Ramos (cell line): ENCODE results near the gene SGCG.

Experiments
- in situ Hi-C: fragments of 300-500 bp; cut with MboI; formaldehyde crosslinking; loops from one replicate; pipeline ENCODE4 v1.14.3; 2022; ENCODE audit warnings: low sequenced_read_pairs; ENCODE audit not compliant: unreplicated experiment

The SGCG gene

DNA sequence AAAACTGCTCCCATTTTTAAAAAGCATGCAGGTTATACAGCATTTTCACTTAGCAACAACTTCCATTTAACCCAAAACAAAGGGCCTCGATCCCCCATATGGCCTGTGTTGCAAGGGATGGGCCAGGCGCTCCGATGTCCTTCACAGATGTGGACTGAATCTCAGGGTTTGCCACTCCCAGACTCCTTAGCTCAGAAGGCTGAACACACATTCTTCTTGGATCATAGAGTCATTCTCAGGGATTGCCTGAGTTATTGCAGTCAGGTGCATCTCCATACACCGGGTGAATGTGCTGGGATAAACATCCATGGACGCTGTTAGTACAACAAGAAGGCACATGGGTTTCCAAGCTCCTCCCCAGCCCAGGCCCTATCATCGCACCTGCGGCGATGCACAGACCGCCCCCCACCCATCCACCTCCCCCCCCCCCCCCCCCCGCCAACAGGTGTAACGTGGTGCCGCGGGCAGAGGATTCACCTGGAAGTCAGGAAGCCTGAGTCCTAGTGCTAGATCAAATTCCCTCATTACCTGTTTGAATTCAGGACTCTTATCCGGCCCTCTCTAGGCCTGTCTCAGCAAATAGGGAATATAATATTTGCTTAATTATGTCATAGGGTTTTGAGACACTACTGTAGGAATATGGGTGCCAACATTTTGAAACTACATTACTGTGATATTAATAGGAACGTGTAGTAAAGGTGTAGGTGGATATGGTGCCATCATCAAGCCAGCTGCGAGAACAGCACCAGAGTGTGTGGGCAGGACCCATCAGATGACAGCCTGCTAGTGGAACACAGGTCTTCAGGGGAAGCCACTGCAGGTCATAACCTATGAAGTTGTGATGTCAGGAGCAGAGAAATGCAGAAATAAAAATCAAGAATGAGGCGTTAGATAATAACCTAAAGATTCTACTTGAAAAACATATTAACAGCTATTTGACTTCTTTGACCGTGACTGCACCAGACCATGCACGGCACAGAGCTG is 141.9 kb downstream of the SGCG start:
- in situ Hi-C loops: no loop called here

DNA sequence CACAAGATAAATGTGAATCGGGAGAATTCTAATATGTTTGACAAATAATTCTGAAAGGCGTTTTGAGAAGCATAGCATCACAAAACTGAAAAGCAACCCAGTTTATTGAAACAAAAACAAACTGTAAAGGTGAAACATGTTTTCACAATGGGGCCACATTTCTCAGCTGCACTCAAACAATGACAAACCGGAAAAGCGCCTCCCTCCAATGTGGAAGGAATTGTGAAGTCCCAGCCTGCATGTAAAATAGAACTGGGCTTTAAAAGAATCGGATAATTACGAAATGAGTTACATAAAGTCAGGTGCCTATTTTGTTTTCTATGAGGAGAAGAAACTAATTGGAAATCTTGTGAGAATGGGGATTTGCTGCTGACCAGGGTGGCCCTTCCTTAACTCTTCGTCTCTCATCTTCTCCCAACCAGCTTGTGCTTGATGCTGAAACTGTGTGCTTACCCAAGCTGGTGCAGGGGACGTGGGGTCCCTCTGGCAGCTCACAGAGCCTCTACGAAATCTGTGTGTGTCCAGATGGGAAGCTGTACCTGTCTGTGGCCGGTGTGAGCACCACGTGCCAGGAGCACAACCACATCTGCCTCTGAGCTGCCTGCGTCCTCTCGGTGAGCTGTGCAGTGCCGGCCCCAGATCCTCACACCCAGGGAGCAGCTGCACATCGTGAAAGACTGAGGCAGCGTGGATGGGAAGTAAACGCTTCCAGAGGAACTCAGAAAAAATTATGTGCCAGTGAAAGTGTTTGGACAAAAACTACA is 143.3 kb downstream of the SGCG start:
- in situ Hi-C loops: no loop called here

DNA sequence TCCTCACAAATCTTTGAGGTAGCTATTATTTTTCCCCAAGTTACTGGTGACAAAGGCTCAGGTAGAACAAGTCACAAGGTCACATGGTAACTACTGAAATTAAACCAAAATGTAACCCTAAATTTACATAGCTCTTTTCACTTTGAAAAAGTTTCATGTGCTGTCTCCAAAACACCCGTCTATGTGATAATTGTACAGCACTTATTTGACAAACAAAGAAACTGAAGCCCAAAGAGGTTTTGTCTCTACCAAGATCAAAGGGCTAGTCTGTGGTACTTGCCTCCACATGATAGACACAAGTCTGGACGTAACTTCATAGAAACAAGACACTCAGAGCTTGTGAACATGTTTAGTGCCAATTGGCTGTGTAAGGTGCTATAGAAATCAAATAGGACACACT is 144.4 kb downstream of the SGCG start:
- in situ Hi-C loops: no loop called here

DNA sequence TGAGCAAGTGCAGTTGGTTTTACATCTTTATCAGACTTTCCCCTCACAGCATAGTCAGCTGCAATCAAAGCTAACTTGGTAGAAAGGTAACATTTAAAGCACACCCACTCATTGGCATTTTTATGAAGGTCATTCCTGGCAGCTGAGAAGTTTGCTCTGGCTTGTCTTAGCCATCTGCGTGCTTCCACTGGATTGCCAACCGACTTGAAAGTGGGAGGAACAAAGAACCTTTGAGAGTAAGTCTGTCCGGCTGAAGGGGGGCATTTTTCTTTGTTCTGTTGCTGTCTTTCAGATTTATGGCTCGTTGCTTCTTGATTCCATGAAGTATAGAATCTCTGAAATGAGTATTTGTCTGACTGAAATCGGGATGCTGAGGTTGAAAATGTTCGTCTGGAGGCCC is 149.6 kb downstream of the SGCG start:
- in situ Hi-C loops: no loop called here

DNA sequence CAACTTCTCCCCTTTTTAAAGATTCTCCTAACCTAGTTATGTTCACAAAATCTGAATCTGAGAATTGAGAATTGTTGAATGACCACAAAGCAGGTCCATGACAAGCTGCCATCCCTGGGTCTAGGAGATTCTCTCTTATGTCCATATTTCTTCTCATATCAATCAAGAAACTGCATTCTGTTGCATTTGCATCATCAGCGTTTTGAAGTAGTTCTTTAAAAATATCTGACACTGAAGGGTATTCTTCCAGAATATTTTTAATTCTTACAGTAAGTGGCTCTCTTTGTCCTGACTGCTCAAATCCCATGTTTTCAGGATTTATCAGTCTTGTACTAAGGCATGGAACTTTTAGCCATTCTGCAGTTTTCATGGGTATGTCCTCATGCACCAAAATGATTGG is 158.4 kb downstream of the SGCG start:
- in situ Hi-C loops: no loop called here

DNA sequence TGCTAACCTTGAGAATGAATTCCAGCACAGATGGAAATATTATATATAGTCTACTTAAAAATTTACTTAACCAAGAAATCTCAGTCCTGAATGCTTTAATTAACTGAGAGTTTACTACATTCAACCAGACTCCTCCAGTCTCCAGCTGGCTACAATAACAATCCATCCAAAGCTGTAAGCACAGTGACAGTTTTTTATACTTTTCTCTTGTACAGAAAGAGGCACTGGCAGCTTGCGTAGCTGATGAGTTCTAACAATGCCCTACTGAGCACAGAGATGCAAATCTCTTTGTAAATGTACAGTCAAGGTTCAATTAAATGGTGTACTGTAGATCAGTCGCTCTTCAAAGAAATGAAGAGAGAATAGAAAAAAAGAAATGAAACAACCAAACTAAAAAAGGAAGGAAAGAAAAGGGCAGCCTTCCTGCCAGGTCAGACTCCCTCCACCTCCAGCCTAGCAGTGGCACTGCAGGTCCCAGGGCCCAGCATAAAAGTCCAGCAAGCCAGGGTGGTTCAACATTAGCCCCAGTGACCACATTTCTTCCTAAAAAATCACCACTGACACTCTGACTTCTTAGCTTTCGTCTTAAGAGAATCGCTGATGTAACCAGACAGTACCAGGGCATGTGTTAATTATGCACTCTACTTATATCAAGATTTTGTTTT is 164.3 kb downstream of the SGCG start:
- in situ Hi-C loops: no loop called here

DNA sequence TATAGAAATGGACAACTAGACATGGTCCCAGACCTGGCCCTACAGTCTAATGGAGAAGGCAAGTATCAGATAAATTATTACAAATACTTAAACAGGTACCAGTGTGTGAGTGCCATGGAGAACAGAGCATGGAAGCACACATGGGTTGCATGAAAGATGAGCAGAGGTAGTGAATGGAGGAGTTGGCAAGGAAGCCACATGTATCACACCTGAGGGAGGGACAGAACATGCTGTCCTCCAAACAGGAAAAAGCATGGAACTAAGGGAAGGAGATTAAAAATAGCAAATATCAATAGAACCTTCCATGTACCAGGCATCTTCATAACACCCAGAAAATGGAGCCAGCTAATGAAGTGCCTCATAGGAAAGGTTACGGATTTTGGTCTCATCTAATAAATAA is 166.8 kb downstream of the SGCG start:
- in situ Hi-C loops: no loop called here

DNA sequence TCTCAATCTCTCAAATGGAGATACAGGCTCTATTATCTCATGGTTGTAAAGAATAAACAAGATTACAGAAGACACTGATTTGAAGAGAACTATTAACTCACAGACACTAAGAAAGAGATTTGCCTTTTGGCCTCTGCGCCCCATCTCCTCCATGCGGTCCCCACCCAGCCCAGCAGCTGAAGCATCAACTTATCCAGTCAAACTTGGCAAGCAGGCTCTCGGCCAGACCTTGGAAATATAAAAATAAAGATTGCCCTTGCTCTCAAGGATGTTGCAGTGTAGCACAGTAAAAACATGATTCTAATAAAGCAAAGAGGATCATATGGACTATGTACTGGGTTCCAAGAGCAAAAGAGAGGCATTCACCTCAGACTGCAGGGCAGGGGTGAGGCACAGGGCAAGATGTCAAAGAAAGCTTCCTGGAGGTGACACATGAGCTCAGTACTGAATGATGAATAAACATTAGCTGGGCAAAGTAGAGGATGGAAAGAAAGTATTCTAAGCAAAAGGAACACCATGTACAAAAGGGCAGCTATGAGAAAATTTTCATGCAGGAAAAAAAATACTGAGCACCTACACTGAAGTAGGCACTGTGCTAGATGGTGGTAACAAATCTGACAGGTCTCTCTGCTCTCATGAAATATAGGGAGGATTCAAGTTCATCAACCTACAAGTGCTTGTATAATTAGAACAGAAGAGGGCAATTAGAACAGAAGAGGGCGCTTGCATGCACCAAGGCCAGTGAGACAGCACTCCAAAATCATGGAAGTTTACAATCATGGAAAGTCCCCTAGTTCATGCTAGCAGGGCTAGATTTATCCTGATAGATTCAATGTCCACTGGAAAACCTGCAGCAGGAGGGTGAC is 167.7 kb downstream of the SGCG start:
- in situ Hi-C loops: no loop called here

DNA sequence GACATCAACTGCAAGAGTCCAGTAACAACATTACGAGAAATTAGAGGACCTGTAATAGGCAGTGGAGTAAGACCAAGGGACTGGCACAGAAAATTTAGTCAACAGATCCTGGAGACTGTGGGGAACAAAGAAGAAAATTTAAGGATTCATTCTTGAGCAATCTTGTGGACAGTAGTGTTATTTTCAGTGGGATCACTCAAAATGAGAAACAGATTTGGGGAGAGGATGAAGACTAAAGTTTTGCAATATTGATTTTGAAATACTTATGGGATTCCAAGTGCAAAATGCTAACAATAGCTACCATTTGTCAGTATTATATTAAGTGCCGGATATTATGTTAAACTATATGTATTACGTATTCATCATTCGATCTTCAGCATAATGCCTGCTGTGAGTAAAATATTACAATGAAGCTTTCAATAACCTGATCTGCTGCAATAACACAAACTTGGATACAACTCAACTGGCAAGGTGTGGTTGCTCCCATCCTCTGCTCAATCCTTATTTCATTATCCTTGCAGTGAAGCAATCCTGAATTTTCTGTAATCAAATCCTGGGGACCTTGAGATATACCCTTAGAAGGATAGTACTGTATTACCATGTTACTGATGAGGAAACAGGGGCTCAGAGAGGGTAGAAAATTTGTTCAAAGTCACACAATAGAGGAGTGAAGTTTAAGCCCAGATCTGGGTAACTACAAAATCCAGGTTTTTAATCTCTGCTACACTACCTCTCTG is 168.6 kb downstream of the SGCG start:
- in situ Hi-C loops: no loop called here

DNA sequence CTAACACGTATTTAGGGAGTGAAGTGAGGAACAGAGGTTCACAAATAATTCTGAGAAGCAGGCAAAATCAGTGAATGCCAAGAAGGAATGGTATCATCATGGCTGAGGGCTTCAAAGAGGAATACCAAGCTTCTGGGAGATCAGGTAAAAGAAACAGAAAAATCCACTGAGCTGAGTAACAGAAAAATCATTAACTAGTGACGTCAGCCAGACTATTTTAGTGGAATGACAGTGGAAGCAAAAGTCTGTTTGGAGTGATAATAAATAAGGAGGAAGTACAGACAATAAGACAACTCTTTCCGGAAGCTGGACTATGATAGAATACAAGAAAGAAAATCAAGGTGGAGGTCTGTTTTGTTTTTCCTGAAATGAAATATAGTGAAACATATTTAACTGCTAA is 169.2 kb downstream of the SGCG start:
- in situ Hi-C loops: no loop called here

DNA sequence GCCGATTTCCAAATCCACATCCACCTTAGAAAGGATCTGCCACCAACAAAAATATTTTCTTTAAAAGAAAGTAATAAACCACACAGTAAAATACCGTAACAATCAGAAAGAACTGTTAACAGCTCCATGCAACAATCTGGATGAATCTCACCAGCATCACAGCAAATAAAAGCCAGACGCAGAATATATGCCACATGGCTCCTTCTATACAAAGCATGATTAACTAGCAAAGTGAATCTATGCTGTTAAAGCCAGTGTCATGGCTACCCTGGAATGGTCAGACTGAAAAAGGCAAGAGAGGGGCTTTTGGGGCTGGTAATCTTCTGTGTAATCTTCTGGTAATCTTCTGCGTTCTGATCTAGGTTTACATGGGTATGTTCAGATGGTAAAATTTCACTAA is 171.4 kb downstream of the SGCG start:
- in situ Hi-C loops: no loop called here

DNA sequence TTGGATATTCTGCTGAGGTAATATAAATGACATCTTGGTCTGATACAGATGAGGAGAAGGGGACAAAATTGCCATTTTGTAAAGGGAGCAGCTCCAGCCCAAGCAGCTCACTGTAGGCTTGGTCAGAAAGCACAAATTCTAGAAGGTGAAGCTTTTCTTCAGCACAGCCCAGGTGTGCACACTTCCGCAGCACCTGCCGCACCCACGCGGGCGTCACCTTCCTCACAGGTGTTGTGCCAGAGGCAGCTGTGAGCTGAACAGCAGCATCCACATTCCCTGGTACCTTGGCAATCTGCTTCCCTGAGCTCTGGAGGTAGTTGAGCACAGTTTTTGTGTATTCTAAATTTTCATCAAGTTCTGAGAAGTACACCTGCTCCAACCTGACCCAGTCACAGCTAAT is 173.7 kb downstream of the SGCG start:
- in situ Hi-C loops: no loop called here

DNA sequence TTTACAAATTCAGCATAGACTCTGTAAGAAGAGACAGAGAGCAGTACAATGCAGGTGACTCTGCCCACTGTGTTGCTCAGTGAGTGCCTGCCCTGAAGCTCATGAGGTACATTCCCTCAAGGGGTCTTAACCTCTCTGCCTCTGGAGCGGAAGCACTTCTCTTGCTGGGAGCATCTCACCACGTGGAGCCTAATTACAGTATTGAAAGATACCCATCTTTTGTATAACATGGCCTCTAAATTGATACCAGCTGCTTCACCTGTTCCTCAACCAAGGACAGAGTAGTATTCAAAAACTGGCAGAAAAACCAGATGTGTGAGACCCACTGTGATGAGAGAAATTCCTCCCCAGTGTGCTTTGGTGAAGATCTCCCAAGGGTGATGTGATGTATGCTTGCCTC is 175.6 kb downstream of the SGCG start:
- in situ Hi-C loops: no loop called here

DNA sequence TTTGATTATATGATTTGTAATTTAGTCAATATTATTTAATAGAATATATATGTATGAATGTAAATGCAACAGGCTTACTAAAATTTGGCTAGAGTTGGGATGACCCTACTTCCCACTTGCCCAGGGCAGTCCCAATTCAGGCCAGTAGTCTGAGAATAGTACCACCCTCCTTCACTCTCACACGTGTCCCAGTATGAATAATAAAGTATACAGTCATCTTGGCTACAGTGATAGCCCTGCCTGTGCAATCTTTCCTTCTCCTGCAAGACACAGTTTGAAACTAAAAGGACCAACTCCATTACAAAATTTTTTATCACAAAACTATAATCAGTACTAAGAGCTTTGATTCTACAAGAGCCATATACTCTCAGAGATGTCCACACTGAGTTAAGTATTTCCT is 176.6 kb downstream of the SGCG start:
- in situ Hi-C loops: no loop called here

DNA sequence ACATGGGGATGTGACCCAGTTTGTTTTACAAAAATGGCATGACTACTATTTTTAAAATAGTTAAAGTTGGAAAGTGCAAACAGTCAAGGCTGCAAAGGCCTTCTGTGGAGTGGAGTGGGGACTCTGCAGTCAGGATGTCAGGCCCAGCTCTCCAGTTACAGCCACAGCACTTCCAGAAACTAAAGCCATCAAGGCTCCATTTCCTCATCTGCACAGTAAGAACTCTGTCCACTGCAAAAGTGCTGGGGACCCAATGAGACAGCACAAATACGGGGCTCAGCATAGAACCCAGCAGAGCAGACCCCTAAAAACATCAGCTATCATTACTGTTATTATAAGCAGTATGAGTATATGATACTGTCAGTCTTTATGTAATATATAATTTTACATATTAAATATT is 179.1 kb downstream of the SGCG start:
- in situ Hi-C loops: no loop called here

DNA sequence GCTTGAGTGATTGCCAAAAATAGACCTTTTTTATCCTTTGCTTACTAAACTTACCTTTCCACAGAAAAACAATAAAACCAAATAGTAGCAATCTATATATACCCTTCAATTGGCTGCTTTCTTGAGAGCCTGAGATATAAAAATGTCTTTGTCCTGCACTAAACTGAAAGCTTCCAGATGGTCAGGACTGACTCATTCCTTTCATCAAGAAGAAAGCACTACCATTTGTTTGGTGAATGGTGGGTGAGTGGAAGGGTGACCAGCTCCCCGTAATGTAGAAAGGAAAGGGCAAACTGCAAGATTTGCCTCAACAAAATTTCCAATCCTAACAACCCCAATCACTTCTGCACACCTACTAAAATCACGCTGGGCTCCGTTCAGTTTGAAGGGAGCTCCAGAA is 184.9 kb downstream of the SGCG start:
- in situ Hi-C loops: no loop called here

DNA sequence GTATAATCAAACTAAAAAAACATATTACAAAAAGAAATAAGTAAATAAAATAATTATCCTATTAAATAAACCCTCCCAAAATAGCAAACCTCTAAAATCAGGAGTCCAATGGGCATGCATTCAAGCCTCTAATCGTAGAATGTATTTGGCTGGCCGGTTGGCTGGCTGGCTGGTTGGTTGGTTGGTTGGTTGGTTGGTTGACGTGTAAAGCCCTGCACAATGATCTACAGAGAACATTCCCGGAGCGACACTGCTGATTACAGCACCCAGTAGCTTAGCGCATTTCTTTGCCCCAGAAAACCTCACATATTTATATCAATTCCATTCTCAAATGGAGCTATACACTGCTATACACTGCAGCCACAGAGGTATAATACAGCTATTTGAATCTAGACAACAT is 187.1 kb downstream of the SGCG start:
- in situ Hi-C loops: no loop called here

DNA sequence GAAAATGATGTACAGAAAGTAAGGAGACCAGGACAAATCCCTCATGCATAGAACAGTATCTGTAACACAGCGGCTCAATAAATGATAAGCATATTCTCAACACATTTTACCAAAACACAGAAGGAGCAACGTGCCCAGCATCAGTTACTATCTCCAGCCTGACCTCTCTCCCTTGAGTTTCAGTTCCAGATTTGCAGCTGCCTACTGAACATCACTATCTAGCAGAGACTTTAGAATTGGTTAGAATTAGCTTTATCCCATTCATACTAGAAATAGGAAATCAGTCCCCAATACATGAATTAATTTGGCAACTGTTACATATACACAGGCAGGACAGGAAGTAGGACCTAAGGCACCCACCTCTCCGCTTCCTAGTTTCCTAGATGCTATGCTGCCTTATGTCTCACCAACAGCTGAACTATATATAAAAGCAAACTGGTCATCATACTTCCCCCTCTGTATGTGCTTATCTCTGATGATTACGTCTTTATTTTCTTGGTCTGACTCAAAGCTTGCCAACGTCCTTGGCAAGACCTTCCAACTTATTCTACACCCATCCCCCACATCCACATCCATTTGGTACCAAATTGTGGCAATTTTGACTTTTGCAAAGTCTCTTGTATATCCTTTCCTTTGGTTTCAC is 191.6 kb downstream of the SGCG start:
- in situ Hi-C loops: no loop called here
